NCI-H1092 treated with DMSO at 0.1 percent for 48 hours (cell line): Measurements from ENCODE around the gene SCAANT1.
A peak's percentile ranks its signal among the peaks of the same experiment; 100 is the strongest.

Experiments
- DNase-seq: peaks from one replicate; lab custom pipeline; 2025; lab: John Stamatoyannopoulos, UW

SCAANT1 gene

DNA sequence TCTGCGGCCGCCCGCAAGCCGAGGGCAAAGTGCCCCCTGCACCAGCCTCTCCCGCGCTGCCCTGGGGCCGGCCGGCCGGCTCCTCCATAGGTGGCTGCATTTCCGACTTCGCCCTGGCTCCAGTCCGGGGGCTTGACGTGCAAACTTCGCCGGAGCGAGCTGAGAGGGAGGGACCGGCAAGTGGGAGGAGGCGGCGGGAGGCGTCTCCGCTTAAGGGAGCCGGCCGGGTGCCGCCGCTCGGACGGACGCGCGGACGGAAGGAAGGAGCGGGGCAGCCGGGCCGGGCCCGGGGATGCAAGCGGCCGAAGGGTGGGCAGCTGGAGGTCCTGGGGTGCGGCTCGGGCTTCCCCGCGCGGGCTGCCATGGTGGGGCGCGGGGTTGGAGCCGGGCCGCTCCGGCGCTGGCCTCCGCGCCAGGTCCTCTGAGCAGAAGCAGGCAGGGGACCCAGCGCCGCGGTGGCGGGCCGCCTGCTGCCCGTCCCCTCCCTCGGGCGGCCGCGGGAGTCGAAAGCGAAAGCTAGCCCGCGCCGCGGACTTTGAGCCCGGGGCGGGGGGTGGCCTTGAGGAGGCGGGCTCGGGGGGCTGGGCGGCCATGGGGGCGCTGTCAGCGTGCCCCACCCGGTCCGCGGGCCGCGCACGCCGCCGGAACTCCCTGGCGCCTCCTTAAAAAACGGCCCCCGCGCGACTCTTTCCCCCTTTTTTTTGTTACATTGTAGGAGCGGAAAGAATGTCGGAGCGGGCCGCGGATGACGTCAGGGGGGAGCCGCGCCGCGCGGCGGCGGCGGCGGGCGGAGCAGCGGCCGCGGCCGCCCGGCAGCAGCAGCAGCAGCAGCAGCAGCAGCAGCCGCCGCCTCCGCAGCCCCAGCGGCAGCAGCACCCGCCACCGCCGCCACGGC, at the start of gene SCAANT1:
Gene SCAANT1, minus strand, starts transcription at position 511 of the 895 bp plus-strand sequence.
- peak; percentile 54 for DNase-seq

DNA sequence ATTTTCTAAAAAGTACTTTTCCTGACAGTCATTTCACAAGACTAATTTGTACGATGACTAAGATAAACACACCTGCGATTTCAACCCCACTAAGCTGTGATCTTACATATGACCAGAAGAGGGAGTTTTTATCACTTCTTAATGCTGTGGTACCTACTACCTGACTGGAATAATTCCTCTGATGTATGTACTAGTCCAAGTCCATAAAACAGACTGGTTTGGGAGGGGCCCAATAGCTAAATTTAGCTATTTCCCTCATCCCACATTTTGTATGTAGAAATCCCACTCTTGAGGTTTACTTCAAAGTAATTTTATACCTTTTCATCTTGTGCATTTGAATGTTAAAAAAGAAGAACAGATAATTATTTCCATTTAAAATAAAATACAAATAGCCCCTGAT, 49.7 kb upstream of the SCAANT1 start:
- DNase-seq = peak; percentile 35

DNA sequence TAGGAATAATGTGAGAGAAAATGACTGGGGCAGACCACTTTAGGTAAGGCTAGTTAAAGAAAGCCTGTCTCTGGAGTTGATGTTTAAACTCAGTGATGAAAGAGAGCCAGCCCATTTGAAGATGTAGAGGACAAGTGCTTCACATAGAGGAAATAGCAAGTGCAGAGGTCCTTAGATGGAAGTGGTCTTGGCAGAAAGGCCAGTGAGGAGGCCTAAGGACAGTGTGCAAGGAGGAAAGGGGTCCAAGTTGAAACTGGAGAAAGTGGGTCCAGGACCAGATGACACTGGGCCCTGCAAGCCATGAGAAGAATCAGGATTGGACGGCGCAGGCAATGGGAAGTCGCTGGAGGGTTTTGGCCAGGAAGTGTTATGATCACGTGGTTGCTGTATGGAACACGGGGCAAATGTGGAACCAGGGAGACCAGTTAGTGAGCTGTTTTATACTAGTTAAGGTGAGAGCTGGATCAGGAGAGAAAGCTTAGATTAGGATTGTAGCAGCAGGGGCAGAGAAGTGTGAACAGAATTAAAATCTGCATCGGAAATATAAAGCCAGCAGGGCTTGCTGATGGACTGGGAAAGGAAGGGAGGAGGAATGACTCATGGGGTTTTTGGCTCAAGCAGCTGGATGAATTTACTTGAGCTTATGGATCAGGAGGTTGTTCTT, 48.0 kb upstream of the SCAANT1 start:
- DNase-seq = no peak

DNA sequence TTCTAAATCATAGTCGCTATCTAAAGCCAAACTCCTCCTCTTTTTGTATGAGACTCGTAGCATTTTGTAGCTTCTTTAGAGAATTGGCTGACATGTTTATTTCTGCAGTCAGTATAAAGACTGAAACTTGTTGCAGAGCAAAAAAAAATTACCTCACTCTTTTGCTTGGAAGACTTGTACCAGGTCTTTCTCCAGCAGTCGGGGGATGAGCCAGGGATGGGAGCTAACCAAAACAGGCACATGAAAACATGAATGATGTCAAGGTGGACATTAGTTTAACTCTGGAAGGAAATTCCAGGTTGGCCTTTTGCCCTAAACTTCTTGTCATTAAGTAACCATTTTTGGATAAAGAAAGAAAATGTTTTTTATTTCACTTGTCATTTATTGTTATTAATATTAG, 47.0 kb upstream of the SCAANT1 start:
- DNase-seq = no peak

DNA sequence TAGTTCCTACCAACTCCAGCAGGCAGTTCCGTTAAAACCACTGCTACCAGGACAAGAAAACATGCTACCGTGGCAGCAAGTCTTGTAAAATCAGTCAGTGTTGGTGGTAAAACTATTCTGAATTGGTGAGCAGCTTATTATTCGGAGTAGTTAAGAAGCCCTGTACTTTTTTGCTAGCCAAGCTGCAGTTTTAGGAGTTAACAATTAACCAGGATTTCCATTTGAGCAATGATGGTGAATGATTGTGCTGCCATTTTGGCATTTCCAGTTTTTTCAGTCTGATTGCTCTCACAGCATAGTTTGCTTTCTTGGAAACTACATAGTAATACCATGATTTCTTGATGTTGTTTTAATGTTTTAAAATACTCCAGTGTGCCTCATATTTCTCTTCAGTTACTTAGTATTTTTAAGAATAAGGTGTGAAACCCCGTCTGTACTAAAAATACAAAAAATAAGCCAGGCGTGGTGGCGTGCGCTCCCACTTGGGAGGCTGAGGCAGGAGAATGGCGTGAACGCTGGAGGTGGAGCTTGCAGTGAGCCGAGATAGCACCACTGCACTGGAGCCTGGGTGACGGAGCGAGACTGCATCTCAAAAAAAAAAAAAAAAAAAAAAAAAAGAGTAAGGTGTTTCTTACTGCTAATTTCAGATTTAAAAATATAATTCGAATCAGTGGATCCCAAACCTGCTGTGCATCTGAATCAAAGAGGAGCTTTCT, 43.8 kb upstream of the SCAANT1 start:
- no peak for DNase-seq

DNA sequence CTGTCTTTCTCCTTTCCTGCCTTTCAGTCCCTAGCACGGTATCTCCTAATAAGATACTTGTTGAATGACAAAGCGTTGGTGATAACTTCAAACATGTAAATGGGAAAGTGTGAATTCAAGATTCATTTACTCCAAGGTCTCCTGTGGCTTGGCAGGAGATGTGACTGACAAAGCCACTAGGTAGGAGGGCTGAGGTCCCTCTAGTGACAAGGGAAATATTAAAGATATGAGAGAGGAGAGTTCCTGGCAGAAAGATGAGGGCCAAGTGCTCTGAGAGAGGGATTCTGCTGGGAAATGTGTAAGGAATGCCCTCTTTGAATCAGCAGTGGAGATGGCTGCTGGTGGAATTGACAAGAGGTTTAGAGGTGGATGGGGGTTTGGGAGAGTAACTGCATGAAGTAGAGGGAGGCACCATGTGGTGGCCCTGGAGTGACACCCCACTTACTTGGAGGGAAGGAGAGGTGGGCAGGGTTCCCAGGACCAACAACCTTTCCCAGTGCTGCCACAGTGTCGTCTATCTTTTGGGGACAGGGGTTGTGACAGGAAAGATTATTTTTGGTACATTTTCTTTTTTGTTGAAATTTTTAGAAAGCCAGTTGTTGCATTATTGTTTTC, 43.0 kb upstream of the SCAANT1 start:
- no peak for DNase-seq

DNA sequence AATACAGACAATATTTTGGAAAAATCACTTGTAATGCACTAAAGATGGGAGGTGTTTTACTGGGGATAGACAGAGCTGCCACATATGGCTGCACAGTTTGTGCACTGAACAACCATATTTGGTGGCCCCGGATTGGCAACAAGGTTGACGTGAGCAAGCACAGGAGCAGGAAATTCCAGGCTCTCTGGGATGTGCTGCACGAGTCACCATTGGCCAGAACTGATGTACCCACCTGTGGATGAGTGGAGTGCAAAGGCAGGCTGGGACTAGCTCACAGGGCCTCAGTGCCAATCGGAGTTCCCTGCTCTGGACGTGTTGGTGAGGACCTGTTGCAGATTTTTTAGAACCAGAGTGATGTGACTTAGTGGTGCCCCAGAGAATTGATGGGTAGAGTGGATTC, 42.0 kb upstream of the SCAANT1 start:
- no peak for DNase-seq

DNA sequence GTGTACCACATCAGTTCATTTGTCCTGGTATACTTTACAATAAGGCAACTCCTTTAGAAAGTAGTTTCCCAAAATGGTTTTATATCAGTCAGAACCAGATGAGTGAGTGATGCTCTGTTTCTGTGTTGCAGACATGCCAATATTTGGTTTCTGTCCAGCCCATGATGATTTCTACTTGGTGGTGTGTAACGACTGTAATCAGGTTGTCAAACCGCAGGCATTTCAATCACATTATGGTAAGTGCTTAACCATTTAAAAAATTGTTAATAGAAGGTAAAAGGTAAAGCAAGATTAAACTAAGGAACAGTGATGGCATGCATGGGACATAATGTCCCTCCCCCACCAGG, 40.0 kb upstream of the SCAANT1 start:
- no peak for DNase-seq

DNA sequence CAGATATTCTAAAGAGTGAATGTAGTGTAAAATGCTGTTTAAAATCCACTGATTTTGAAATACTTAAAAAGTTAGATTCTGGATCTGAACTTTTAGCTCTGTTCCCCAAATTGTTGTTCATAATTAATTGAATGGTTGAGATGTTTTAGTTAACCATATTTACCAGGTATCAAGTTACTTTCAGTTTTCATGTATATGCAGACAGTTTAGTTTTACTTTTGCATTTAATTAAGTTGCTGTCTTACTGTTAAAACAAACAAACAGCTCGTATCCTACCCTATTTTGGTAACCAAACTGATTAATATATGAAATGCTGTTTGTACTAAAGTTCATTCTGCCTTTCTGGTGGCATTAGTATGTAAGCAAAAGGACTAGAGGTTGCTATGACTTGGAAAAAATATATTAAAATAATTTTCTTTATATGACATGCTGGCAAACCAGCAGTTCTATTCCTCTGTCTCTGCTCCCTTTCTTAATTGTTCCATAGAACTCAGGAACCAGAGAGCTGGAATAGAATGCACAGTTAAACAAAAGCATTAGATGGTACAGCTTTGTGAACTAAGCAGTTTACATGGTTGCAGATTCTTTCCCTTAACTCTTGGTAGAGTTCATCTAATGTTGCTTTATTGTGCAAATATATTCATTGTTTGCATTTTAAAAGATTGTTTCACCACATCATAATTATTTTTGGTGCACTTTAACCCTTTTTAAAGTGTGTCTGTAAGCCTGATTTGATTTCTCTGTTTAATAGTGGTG, 39.5 kb upstream of the SCAANT1 start:
- DNase-seq = no peak

DNA sequence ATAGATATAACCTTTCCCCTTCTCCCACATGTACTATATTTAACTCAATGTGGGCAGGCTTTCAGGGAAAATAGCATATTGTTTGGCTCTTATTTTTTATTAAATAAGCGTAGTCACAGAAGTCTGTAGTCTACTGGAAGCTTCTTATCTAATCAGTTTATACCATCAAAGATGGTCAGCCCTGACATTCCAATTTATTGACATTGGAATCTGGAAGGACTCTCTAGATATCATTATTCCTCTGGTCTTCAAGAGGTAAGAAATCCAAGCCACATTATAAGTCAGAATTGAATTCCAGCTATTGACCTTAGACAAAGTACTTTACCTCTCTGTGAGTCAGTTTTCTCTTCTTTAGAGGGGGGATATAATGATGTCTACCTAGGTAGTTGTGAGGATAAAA, 38.5 kb upstream of the SCAANT1 start:
- no peak for DNase-seq

DNA sequence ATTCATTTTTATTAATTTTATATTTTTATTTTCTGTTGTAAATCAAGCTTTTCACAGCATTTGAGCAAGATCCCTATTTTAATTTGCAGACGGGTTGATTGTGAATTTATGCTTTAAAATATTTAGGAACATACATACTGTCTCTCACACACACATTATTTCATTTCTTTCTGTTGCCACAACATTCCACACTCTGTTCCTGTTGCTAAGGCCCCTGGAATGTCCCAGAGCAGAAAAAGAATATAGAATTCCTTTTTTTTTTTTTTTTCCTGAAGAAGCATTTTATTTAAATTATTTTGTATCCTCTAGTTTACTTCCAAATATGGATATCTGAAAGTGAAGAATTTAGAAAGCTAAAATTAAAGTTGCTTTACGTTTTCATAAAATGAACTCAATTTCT, 36.8 kb upstream of the SCAANT1 start:
- DNase-seq = no peak

DNA sequence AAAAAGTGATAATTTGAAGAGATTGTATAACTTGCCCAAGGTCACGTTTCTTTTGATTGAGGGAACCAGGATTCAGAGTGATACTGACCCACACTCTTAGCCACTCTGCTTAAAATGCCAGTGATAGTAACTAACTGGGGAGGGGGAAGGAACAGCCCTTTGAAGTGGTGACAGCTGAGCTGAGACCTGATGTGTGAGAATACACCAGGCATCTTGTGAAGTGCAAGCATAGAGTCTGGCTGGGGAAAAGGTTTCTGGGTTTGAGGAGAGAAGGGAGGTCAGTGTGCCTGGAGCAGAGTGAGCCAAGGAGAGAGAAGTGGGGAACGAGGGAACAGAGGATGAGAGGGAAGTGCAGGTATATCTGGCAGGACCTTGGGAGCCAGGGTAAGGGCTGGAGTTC, 35.4 kb upstream of the SCAANT1 start:
- no peak for DNase-seq

DNA sequence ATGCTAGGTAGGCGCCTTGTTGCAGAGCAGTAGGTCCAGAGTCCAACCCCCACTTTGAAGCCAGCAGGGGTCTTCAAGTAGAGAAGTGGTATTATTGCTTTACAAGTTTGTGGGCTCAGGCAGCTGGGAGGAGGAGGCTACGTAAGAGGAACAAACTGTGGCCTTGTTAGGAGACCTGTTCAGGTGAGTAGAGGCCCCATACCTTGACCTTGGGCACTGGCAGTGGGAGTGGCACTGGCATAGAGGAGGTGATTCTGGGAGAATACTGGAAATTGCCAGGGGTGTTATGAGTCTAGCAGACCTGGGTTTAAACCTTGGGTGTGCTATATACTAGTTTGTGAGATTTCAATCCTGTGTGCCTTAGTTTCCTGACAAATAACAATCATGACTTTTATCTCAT, 34.6 kb upstream of the SCAANT1 start:
- DNase-seq = no peak

DNA sequence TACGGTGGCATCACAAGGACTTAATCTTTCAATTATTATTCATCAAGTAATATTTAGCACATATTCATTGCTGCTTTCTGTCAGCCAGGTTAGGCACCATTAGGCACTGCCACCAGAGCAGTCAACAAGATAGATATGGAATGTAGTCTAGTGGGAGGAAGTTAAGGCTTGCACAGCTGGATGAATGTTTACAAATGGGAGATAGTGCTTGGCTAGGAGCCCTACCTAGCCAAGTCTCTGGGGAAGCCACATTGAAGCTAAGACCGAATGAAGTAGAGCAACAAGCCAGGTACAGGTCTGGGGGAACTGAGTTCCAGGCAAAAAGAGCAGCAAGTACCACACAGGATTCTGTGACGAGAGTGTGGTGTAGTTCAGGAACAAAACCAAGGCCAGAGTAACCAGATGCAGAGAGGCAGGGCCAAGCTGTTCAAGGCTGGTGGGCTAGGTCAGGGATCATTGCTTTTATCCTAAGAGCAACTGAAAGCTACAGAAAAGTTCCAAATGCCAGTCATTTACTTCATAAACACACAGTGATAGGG, 33.4 kb upstream of the SCAANT1 start:
- DNase-seq = no peak

DNA sequence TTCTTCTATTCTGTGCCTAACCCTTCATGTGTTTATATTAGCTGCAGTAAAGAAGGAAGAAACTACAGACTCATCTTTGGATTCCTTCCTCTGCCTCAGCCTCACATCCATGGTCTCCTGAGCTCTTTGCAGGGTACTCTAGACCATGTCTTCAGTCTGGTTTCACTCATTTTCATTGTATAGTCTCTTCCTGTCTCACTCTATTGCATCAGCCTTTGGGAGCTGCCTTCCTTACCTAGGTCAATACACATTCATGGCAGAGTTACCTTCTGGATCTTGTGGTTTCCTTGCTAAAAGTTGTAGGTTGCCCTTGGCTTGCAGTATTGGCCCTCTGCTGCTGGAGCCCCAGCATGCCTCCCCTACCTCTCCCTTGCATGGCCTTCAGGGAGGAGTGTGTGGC, 31.5 kb upstream of the SCAANT1 start:
- DNase-seq = no peak

DNA sequence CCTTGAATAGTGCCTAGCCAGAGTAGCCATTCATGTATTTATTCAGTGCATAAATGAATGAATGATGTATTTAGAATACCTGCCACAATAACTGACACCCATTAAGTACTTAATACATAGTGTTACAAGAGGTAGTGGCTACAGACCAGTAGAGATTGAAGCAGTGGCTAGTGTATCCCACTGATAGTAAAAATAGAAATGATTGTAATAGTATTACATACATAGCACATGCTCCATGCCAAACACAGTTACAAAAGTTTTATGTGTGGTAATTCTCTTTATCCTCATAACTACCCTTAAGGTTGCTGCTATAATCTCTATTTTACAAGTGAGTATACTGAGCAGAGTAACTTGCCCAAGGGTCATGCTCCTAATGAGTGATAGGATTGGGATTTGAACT, 30.3 kb upstream of the SCAANT1 start:
- no peak for DNase-seq

DNA sequence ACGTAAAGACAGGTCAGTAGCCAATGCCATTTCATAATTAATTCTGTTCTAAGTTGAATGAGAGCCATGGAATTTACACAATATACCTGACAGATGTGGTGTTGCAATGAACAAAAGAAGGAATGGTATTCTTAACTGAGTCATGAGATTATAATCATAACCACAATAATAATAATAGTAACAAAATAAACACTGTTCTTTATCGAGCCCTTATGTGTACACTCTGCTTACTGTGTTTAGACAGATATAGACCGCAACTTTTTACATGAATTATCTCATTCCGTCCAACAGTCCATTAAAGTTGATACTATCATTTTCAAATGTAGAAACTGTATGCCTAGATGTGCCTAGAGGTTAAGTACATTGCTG, 28.2 kb upstream of the SCAANT1 start:
- DNase-seq = no peak

DNA sequence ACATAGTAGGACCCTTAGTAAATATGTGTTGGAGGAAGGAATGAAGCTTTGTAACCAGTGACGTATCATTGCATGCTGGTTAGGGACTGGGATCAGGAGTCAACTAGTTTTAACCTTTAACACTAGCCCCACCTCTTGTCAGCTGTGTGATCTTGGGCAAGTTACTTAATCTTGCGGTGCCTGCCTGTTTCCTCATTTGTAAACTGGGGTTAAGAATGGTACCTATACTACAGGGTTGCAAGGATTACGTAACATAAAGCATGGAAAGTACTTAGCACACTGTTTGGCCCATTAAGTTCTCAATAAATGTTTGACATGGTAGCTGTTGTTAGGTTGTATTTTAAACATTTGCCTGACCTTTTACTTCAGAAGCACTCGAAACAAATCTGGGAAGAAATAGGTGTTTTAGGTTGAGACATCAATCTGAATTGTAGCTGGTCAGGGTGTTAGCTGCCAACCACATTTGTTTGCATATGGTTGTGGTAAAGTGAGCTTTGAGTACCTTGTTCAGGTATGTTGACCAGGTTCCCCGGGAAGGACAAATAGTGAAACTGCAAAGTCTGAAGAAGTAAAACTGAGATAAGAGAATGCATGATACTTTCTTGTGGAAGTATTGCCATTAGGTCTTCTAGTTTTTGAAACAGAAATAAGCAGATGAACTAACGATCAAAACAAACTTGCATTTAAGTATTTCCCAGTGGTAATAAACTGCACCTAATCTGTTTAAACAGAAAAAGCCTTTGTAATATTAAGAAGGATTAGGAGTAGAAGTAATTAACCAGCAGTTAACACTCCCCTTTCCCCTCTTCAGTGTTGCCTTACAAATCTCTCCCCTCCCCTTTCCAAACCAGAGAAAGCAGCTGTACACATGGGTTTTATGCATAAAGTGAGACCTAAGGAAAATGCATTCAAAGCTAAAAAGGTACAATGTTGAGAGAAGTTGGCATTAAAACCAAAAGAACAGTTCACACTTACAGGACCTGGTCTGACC, 25.8 kb upstream of the SCAANT1 start:
- DNase-seq = no peak

DNA sequence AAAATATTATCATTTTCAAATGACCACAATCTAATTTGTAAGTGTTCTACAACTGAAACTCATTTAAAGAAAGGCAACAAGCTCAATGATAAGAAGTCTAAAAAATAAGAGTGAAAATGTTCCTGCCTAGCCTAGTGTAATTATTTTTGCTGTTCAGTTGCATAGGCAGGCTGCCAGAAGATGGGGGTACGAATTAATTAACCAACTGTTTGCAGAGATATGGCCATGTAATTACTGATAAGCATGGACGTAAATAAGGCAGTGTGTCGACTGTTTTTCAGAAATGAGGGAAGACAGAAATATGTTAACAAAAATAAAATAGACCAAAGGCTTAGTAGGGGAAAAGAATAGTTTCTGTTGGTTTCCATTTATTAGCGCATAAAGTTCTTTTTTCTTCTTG, 24.7 kb upstream of the SCAANT1 start:
- DNase-seq = no peak
